ENCODE results near the gene CRYBB3. TPM values are rescaled to one million over a fixed set of nuclear protein-coding genes. Genes with fewer than 3 reads are reported as not detected.

CRYBB3 gene
- total RNA-seq, 1 donor from 2014 or later: not detected

- Histone ChIP-seq H3K27ac (no peak overlapping the region), H3K4me3 (no peak overlapping the region), H3K9me3 (no peaks in the 10 kb centered on the region), H3K27me3 (no peaks in the 10 kb centered on the region), H3K36me3 (peaks cover 10 to 16% of the 10 kb centered on the region in 2 donors), H3K4me1 (peaks cover 2 to 14% of the 10 kb centered on the region in 2 donors)
- intact Hi-C loops (cut with DNase I): no loop called here
- DNase-seq (ENCODE audit: low spot score in 2 of 2): no peak
- TF ChIP-seq CTCF (IDR thresholded peaks at IDR 0.05): no peak
These were observed 33.2 kb upstream of the CRYBB3 start for GRCh38 chr22:25166266-25167040.

GRCh38 chr22:25167082-25167481, 32.6 kb upstream of the CRYBB3 start:
- Histone ChIP-seq H3K4me3 (no peak overlapping the region), H3K4me1 (peaks cover 2 to 14% of the 10 kb centered on the region in 2 donors), H3K27me3 (no peaks in the 10 kb centered on the region), H3K9me3 (no peaks in the 10 kb centered on the region), H3K27ac (no peak overlapping the region), H3K36me3 (peaks cover 15 to 16% of the 10 kb centered on the region in 2 donors)
- no peak for TF ChIP-seq CTCF (IDR thresholded peaks at IDR 0.05)
- no peak for DNase-seq (ENCODE audit: low spot score in 2 of 2)
- intact Hi-C loops (cut with DNase I): no loop called here

- Histone ChIP-seq H3K9me3 (no peaks in the 10 kb centered on the region), H3K4me1 (peaks cover 2 to 14% of the 10 kb centered on the region in 2 donors), H3K4me3 (no peak overlapping the region), H3K36me3 (peaks cover 18 to 25% of the 10 kb centered on the region in 2 donors), H3K27ac (peak overlapping the region in 1 of 2 donors; percentile 5), H3K27me3 (no peaks in the 10 kb centered on the region)
- intact Hi-C loops (cut with DNase I): no loop called here
- no peak for DNase-seq (ENCODE audit: low spot score in 2 of 2)
- TF ChIP-seq CTCF (IDR thresholded peaks at IDR 0.05): no peak
These were observed 31.6 kb upstream of the CRYBB3 start for GRCh38 chr22:25167834-25168601.

- intact Hi-C loops (cut with DNase I): loop anchor here (5.0 kb wide), 2 partner anchors 57 to 87 kb away; no protein-coding TSS in a partner anchor
- H3K4me1 ChIP-seq: peaks cover 2 to 13% of the 10 kb centered on the region in 2 donors
- H3K9me3 ChIP-seq: no peaks in the 10 kb centered on the region
- peaks cover 27 to 35% of the 10 kb centered on the region in 2 donors for H3K36me3 ChIP-seq
- no peak for TF ChIP-seq CTCF (IDR thresholded peaks at IDR 0.05)
- no peak for DNase-seq (ENCODE audit: low spot score in 2 of 2)
- H3K4me3 ChIP-seq: no peak overlapping the region
- no peaks in the 10 kb centered on the region for H3K27me3 ChIP-seq
- H3K27ac ChIP-seq: no peak overlapping the region
These were observed 30.2 kb upstream of the CRYBB3 start for GRCh38 chr22:25169278-25170031.

- no peaks in the 10 kb centered on the region for H3K27me3 ChIP-seq
- no peak overlapping the region for H3K27ac ChIP-seq
- no peak for DNase-seq (ENCODE audit: low spot score in 2 of 2)
- intact Hi-C loops (cut with DNase I): loop anchor here (5.0 kb wide), 2 partner anchors 58 to 88 kb away; no protein-coding TSS in a partner anchor
- H3K4me3 ChIP-seq: no peak overlapping the region
- peaks cover 0 to 8% of the 10 kb centered on the region in 2 donors for H3K4me1 ChIP-seq
- peaks cover 34 to 46% of the 10 kb centered on the region in 2 donors for H3K36me3 ChIP-seq
- H3K9me3 ChIP-seq: no peaks in the 10 kb centered on the region
- TF ChIP-seq CTCF (IDR thresholded peaks at IDR 0.05): no peak
These were observed 29.2 kb upstream of the CRYBB3 start for GRCh38 chr22:25170426-25170980.
